ENCODE data around the gene FNBP1.
A peak's percentile ranks its signal among the peaks of the same experiment; 100 is the strongest.

The FNBP1 gene

DNA sequence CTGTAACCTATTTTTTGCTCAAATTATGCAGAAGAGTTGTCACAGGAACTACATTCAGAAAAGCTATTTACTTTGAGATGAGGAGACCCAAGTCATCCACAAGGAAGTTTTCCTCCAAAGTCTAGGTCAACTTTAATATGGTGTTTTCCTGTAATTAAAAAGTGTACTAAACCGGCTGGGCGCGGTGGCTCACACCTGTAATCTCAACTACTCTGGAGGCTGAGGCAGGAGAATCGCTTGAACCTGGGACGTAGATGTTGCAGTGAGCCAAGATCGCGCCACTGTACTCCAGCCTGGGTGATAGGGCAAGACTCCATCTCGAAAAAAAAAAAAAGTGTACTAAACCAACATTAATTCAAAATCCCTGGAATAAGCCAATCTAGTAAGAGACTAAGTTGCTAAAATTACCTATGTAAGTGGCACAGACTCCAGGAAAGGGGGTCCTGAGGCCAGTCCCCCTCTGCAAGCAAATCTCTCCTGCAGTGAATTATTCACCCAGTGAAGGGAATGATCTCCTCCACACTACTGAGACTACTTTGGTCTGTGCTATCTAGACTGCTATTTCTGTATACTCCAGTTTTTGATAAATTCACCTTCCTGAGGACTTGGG, 38.9 kb downstream of the FNBP1 start:
- Histone ChIP-seq H2AFZ (ENCODE audit: low read depth, low read length, severe bottlenecking) (no peak overlapping the region), H4K20me1 (ENCODE audit: low read depth, low read length) (peaks cover 37% of the 10 kb centered on the region), H3K27me3 (ENCODE audit: low read length) (no peaks in the 10 kb centered on the region), H3K4me3 (ENCODE audit: insufficient read depth, low read length, poor library complexity, severe bottlenecking) (no peak overlapping the region), H3K27ac (ENCODE audit: low read depth, low read length) (0 out of 2 replicates have a peak overlapping the region, but pooled peaks have one; percentile 18), H3F3A (ENCODE audit: insufficient read depth) (peaks cover 42% of the 10 kb centered on the region), H3K9me3 (ENCODE audit: insufficient read depth, low read length) (no peaks in the 10 kb centered on the region), H3K9me2 (replicated peaks; ENCODE audit: insufficient read depth, low read length) (no peaks in the 10 kb centered on the region), H3K4me2 (ENCODE audit: low read depth, low read length, poor library complexity, severe bottlenecking) (peak overlapping the region; percentile 22), H3K79me2 (ENCODE audit: insufficient read depth, low read length) (peaks cover 100% of the 10 kb centered on the region), H3K36me3 (ENCODE audit: low read length) (peaks cover 7% of the 10 kb centered on the region; the same call in 1 of the 2 replicates), H3K9ac (ENCODE audit: low read length) (no peak overlapping the region)
- TF ChIP-seq, protein P1, sequence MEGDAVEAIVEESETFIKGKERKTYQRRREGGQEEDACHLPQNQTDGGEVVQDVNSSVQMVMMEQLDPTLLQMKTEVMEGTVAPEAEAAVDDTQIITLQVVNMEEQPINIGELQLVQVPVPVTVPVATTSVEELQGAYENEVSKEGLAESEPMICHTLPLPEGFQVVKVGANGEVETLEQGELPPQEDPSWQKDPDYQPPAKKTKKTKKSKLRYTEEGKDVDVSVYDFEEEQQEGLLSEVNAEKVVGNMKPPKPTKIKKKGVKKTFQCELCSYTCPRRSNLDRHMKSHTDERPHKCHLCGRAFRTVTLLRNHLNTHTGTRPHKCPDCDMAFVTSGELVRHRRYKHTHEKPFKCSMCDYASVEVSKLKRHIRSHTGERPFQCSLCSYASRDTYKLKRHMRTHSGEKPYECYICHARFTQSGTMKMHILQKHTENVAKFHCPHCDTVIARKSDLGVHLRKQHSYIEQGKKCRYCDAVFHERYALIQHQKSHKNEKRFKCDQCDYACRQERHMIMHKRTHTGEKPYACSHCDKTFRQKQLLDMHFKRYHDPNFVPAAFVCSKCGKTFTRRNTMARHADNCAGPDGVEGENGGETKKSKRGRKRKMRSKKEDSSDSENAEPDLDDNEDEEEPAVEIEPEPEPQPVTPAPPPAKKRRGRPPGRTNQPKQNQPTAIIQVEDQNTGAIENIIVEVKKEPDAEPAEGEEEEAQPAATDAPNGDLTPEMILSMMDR (IDR thresholded peaks at IDR 0.05; ENCODE audit: insufficient read depth, low read length, poor library complexity, severe bottlenecking): no peak
- no peak for TF ChIP-seq EZH2phosphoT487 (conservative IDR thresholded peaks at IDR 0.05; ENCODE audit: low read length)

GRCh38 chr9:130002320-130002719, 40.7 kb downstream of the FNBP1 start:
- Histone ChIP-seq H3K9me3 (ENCODE audit: insufficient read depth, low read length) (no peaks in the 10 kb centered on the region), H3K4me2 (ENCODE audit: low read depth, low read length, poor library complexity, severe bottlenecking) (no peak overlapping the region), H2AFZ (ENCODE audit: low read depth, low read length, severe bottlenecking) (no peak overlapping the region), H3K9me2 (replicated peaks; ENCODE audit: insufficient read depth, low read length) (no peaks in the 10 kb centered on the region), H3K36me3 (ENCODE audit: low read length) (peaks cover 7% of the 10 kb centered on the region; the same call in 1 of the 2 replicates), H3F3A (ENCODE audit: insufficient read depth) (peaks cover 33% of the 10 kb centered on the region), H3K9ac (ENCODE audit: low read length) (no peak overlapping the region), H3K79me2 (ENCODE audit: insufficient read depth, low read length) (peaks cover 100% of the 10 kb centered on the region), H3K27me3 (ENCODE audit: low read length) (no peaks in the 10 kb centered on the region), H3K4me3 (ENCODE audit: insufficient read depth, low read length, poor library complexity, severe bottlenecking) (no peak overlapping the region), H3K27ac (ENCODE audit: low read depth, low read length) (no peak overlapping the region), H4K20me1 (ENCODE audit: low read depth, low read length) (peaks cover 29% of the 10 kb centered on the region)
- no peak for TF ChIP-seq EZH2phosphoT487 (conservative IDR thresholded peaks at IDR 0.05; ENCODE audit: low read length)
- TF ChIP-seq, protein P1 (IDR thresholded peaks at IDR 0.05; ENCODE audit: insufficient read depth, low read length, poor library complexity, severe bottlenecking): no peak

DNA sequence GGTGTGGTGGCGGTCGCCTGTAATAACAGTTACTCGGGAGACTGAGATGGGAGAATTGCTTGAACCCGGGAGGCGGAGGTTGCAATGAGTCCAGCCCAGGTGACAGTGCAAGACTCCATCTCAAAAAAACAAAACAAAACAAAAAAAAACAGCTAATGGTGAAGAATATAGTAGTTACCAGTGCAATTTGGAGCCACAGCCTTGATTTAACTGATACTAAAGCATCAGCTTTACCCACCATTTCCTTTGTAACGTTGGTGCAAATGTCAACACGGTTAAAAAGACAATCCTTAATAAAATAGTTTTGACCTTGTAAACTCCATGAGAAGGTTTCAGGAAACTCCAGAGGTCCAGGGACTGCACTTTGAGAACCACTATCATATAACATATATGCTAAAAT, 41.8 kb downstream of the FNBP1 start:
- Histone ChIP-seq H3K9ac (ENCODE audit: low read length) (no peak overlapping the region), H2AFZ (ENCODE audit: low read depth, low read length, severe bottlenecking) (no peak overlapping the region), H3K9me3 (ENCODE audit: insufficient read depth, low read length) (no peaks in the 10 kb centered on the region), H3K9me2 (replicated peaks; ENCODE audit: insufficient read depth, low read length) (no peaks in the 10 kb centered on the region), H3K4me2 (ENCODE audit: low read depth, low read length, poor library complexity, severe bottlenecking) (no peak overlapping the region), H4K20me1 (ENCODE audit: low read depth, low read length) (peaks cover 18% of the 10 kb centered on the region), H3F3A (ENCODE audit: insufficient read depth) (peaks cover 24% of the 10 kb centered on the region), H3K4me3 (ENCODE audit: insufficient read depth, low read length, poor library complexity, severe bottlenecking) (no peak overlapping the region), H3K27me3 (ENCODE audit: low read length) (no peaks in the 10 kb centered on the region), H3K27ac (ENCODE audit: low read depth, low read length) (no peak overlapping the region), H3K79me2 (ENCODE audit: insufficient read depth, low read length) (peaks cover 100% of the 10 kb centered on the region), H3K36me3 (ENCODE audit: low read length) (peaks cover 7% of the 10 kb centered on the region; the same call in 1 of the 2 replicates)
- TF ChIP-seq, protein P1 (IDR thresholded peaks at IDR 0.05; ENCODE audit: insufficient read depth, low read length, poor library complexity, severe bottlenecking): no peak
- TF ChIP-seq EZH2phosphoT487 (conservative IDR thresholded peaks at IDR 0.05; ENCODE audit: low read length): no peak
